Calu3 (cell line): ENCODE data around the gene RALGPS2. TPM values are rescaled to one million over a fixed set of nuclear protein-coding genes. Genes with fewer than 3 reads are reported as not detected.

Experiments used
- BruUV-seq: library from RNA; stranded (reverse); fragments of 400-500 nt; replicated peaks from 2 replicates; lab custom pipeline; 2021; lab: Mats Ljungman, UMichigan
- CTCF ChIA-PET: fragments of 300-600 bp; sonication (Branson Sonifier 250); formaldehyde crosslinking; loops from one replicate; lab custom pipeline; 2022; ENCODE audit warnings: antibody characterized with exemption; lab: Charles Lee
- DNase-seq: peaks from one replicate; pipeline ENCODE4 v3.0.0; 2022
- H3K27ac Mint-ChIP-seq: one replicate; pipeline ENCODE4 v1.8.0; 2022; ENCODE audit warnings: mixed read lengths; ENCODE audit not compliant: unreplicated experiment
- H3K27me3 Mint-ChIP-seq: one replicate; pipeline ENCODE4 v1.8.0; 2022; ENCODE audit warnings: mixed read lengths; ENCODE audit not compliant: unreplicated experiment
- H3K36me3 Mint-ChIP-seq: one replicate; pipeline ENCODE4 v1.8.0; 2022; ENCODE audit warnings: mild to moderate bottlenecking, moderate library complexity, mixed read lengths; ENCODE audit not compliant: insufficient read depth, unreplicated experiment
- H3K4me1 Mint-ChIP-seq: one replicate; pipeline ENCODE4 v1.8.0; 2022; ENCODE audit warnings: mild to moderate bottlenecking, low read depth, mixed read lengths; ENCODE audit not compliant: unreplicated experiment
- H3K4me3 Mint-ChIP-seq: one replicate; pipeline ENCODE4 v1.8.0; 2022; ENCODE audit warnings: mild to moderate bottlenecking, low read depth, moderate library complexity, mixed read lengths; ENCODE audit not compliant: unreplicated experiment
- H3K9me3 Mint-ChIP-seq: one replicate; pipeline ENCODE4 v1.8.0; 2022; ENCODE audit warnings: low read depth, mixed read lengths; ENCODE audit not compliant: unreplicated experiment
- intact Hi-C: fragments of 100-400 bp; cut with micrococcal nuclease; formaldehyde crosslinking; loops from one replicate; pipeline ENCODE4 v1.10.0; 2022; ENCODE audit not compliant: unreplicated experiment
- total RNA-seq: library from RNA; stranded (reverse); gene quantifications from 2 replicates; pipeline ENCODE4 v1.2.3, GENCODE V29; 2022
- TF ChIP-seq, protein P1 (sequence below): fragments of 200-600 bp; IDR thresholded peaks from one replicate; pipeline ENCODE4 v1.8.0; 2022; ENCODE audit warnings: antibody characterized with exemption; ENCODE audit not compliant: unreplicated experiment

RALGPS2 gene
- total RNA-seq, 1 experiment from 2014 or later: 47.6 TPM

DNA sequence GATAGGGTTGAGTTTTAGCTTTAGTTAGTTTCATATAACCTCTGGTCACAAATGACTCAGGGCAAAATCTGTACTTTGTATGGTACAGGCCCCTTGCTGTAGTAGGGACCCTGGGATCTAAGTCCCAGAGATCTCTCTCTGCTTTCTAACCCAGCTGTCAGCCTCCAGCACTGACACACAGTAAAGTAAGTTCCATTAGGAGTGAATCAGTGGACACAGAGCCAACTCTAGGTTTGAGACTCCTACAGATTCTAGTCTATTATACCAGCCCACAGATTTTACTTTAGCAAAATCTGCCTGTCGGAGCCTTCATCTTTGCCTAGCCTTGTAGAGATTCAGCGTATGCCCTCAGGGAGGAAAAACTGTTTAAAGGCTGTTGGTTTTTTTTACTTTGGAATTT lies 93.4 kb downstream of the RALGPS2 start:
- CTCF ChIA-PET: no interaction called here
- no TSS peak for BruUV-seq
- DNase-seq: no peak
- peaks cover 2% of the 10 kb centered on the region for H3K36me3 Mint-ChIP-seq
- H3K9me3 Mint-ChIP-seq: no peaks in the 10 kb centered on the region
- no peak overlapping the region for H3K27ac Mint-ChIP-seq
- peaks cover 20% of the 10 kb centered on the region for H3K4me1 Mint-ChIP-seq
- TF ChIP-seq, protein P1, sequence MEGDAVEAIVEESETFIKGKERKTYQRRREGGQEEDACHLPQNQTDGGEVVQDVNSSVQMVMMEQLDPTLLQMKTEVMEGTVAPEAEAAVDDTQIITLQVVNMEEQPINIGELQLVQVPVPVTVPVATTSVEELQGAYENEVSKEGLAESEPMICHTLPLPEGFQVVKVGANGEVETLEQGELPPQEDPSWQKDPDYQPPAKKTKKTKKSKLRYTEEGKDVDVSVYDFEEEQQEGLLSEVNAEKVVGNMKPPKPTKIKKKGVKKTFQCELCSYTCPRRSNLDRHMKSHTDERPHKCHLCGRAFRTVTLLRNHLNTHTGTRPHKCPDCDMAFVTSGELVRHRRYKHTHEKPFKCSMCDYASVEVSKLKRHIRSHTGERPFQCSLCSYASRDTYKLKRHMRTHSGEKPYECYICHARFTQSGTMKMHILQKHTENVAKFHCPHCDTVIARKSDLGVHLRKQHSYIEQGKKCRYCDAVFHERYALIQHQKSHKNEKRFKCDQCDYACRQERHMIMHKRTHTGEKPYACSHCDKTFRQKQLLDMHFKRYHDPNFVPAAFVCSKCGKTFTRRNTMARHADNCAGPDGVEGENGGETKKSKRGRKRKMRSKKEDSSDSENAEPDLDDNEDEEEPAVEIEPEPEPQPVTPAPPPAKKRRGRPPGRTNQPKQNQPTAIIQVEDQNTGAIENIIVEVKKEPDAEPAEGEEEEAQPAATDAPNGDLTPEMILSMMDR: no peak
- H3K4me3 Mint-ChIP-seq: no peak overlapping the region
- no peaks in the 10 kb centered on the region for H3K27me3 Mint-ChIP-seq
- intact Hi-C loops: no loop called here

DNA sequence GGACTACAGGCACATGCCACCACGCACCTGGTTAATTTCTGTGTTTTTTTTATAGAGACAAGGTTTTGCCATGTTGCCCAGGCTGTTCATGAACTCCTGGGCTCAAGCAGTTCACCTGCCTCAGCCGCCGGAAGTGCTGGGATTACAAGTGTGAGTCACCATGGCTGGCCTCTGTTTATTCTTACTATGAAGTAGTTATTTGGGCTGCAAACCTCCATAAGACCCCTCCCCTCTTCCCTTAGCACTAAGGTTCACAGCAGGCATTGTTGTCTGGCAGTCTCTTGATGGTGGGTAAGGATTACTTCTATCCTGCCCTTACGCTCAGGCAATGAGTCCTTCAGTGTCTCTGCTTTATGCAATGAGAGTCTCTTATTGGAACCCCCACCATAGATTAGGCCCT lies 94.1 kb downstream of the RALGPS2 start:
- Mint-ChIP-seq H3K4me1 (peaks cover 20% of the 10 kb centered on the region), H3K27me3 (no peaks in the 10 kb centered on the region), H3K36me3 (peaks cover 6% of the 10 kb centered on the region), H3K4me3 (no peak overlapping the region), H3K9me3 (peaks cover 4% of the 10 kb centered on the region), H3K27ac (peak overlapping the region; percentile 71)
- CTCF ChIA-PET: interaction anchor here (0.7 kb wide), 1 partner anchor 180 kb away, joined by 4 read pairs; no protein-coding TSS in a partner anchor
- TF ChIP-seq, protein P1: no peak
- peak; percentile 41 for DNase-seq
- no TSS peak for BruUV-seq
- intact Hi-C loops: no loop called here

DNA sequence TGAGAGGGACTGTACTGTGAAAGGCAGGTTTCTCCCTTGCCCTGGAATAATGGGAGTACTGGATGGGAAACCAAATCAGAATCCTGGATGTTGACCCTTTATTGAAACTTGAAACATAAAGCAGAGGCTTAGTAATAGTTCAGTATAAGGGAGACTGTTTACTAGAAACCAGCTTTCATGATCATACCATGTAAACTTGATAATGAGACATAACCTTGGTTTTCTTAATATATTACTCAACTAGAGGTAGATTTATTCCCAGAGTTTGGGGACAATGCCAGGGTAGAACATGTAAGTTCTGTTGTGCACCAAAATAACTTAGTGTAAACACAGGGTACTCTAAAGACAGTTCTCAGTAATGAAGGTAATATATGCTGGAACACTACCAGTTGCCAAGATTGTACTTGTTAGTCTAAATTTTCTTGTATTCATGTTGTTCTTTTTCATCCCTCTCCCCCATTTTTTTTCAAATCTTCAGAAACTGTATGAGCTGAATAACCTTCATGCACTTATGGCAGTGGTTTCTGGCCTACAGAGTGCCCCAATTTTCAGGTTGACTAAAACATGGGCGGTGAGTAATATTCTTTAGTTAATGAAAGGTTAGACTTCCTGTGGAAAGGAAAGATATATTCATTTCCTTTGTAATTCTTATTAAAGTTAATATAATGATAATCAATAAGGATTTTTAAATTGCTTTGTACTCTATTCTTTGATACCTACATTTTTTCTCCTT lies 96.3 kb downstream of the RALGPS2 start:
- Mint-ChIP-seq H3K9me3 (peaks cover 4% of the 10 kb centered on the region), H3K4me3 (no peak overlapping the region), H3K27ac (no peak overlapping the region), H3K4me1 (peaks cover 20% of the 10 kb centered on the region), H3K27me3 (no peaks in the 10 kb centered on the region), H3K36me3 (peaks cover 6% of the 10 kb centered on the region)
- intact Hi-C loops: no loop called here
- DNase-seq: no peak
- TF ChIP-seq, protein P1: no peak
- CTCF ChIA-PET: interaction anchor here (0.5 to 0.6 kb wide), 2 partner anchors 20 to 210 kb away, joined by 3 to 4 read pairs; no protein-coding TSS in a partner anchor
- no TSS peak for BruUV-seq

DNA sequence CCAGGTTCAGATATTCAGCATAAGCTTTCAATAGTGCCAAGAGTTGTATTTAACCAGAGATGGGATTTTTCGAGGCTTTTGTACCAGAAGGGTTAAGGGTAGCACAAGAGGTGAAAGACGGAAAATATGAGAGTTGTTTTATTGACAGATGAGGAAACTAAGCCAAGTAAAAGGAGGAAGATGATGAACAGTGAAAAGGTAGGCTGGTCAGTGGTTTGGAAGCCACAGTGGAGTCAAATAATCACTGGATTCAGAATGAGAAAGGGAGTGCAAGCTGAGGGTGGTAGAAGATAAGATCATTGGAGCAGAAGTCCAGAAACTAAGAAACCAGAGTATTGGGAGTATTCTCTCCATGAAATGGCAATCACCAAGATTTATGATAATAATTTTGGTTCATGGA lies 100.1 kb downstream of the RALGPS2 start:
- no peak for DNase-seq
- no peak overlapping the region for H3K27ac Mint-ChIP-seq
- peaks cover 2% of the 10 kb centered on the region for H3K4me1 Mint-ChIP-seq
- peaks cover 6% of the 10 kb centered on the region for H3K36me3 Mint-ChIP-seq
- H3K4me3 Mint-ChIP-seq: no peak overlapping the region
- no peaks in the 10 kb centered on the region for H3K27me3 Mint-ChIP-seq
- TF ChIP-seq, protein P1: no peak
- intact Hi-C loops: no loop called here
- peaks cover 4% of the 10 kb centered on the region for H3K9me3 Mint-ChIP-seq
- CTCF ChIA-PET: no interaction called here
- no TSS peak for BruUV-seq
